T-helper 1 cell treated with Interleukin-12 subunit alpha and Interleukin-12 subunit beta and Interleukin-4 antibody, amounts not matched to agents 30 ng/mL and 1 ng/mL, for 36 hours (primary cell): ENCODE measurements around the gene KCNIP2. TPM values are rescaled to one million over a fixed set of nuclear protein-coding genes. Genes with fewer than 3 reads are reported as not detected.

Experiments used
- intact Hi-C: fragments of 100-400 bp; cut with micrococcal nuclease; formaldehyde crosslinking; loops from one replicate; pipeline ENCODE4 v1.15.1; 2024
- total RNA-seq: library from RNA; stranded (reverse); gene quantifications from 2 replicates; pipeline ENCODE4 v1.2.3, GENCODE V29; 2022

KCNIP2 gene
- total RNA-seq, 1 donor from 2014 or later: 2.8 TPM

DNA sequence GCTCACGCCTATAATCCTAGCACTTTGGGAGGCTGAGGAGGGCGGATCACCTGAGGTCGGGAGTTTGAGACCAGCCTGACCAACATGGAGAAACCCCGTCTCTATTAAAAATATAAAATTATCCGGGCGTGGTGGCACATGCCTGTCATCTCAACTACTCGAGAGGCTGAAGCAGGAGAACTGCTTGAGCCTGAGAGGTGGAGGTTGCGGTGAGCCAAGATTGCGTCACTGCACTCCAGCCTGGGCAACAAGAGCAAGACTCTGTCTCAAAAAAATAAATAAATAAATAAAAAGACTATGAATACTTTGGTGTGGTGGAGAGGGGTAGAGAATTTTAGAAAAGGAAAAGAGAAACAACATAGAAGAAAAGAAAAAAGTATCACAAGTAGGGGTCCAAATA lies 54.4 kb downstream of the KCNIP2 start:
- intact Hi-C loops: loop anchor here (10.0 kb wide), 2 partner anchors 724 to 754 kb away; partner anchors contain the start of genes KAZALD1, PDZD7 and SFXN3

DNA sequence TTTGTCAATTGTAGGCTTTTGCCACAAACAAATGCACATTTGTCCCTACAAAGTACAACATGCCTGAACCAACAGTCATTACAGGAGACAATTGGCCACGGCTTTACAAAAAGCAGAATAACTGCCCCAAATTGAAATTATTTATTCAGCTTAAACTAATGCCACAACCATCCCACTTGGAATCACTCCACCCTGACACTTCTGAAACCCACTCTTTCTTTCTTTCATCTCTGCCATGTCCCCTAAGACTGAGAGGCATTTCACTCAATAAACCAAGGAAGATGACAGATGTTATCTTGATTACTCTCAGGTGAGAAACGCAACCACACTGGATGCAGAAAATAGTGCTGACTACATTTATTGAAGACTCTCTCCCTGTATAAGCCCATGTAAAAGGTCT lies 57.8 kb downstream of the KCNIP2 start:
- intact Hi-C loops: loop anchor here (10.0 kb wide), 2 partner anchors 721 to 751 kb away; partner anchors contain the start of genes KAZALD1, PDZD7 and SFXN3

DNA sequence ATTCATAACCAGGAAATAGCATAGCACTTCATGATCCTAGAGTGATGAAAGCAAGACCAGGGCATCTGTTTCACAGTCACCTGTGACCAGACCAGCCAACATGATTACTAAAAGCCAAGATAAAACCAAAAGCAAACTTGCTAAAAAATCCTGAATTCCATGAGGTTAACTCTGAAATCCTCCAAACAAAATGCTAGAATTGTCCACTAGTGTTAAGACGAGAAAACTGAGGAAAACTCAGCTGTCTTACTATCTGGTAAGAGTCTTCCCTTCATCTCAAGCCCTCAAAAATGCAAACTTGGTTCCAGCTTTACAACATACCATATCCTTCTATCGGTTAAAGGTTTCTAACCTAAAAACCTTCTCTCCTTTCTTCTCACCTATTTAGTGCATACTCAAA lies 59.0 kb downstream of the KCNIP2 start:
- intact Hi-C loops: loop anchor here (10.0 kb wide), 2 partner anchors 720 to 750 kb away; partner anchors contain the start of genes KAZALD1, PDZD7 and SFXN3

DNA sequence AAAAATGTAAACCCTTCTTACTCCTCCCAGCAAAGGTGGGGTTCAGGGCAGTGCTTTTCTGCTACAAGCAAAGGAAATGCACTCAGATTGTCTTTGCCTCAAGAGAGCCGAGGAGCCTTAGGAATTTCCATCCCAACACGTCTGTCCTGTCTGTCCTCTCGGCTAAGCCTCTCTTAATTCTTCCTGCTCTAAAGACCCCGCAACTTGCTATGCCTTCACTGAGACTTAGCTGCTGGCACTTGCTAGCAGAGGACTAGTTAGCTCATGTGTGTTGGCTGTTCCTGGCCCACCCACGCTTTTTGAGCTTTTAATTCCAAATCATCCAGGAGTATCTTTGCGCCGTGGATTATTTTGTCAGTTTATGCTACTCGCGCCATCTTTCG lies 59.9 kb downstream of the KCNIP2 start:
- intact Hi-C loops: loop anchor here (1.0 to 10.0 kb wide), 10 partner anchors 35 to 1071 kb away; partner anchors contain the start of genes BORCS7, DPCD, HPS6 and KAZALD1

DNA sequence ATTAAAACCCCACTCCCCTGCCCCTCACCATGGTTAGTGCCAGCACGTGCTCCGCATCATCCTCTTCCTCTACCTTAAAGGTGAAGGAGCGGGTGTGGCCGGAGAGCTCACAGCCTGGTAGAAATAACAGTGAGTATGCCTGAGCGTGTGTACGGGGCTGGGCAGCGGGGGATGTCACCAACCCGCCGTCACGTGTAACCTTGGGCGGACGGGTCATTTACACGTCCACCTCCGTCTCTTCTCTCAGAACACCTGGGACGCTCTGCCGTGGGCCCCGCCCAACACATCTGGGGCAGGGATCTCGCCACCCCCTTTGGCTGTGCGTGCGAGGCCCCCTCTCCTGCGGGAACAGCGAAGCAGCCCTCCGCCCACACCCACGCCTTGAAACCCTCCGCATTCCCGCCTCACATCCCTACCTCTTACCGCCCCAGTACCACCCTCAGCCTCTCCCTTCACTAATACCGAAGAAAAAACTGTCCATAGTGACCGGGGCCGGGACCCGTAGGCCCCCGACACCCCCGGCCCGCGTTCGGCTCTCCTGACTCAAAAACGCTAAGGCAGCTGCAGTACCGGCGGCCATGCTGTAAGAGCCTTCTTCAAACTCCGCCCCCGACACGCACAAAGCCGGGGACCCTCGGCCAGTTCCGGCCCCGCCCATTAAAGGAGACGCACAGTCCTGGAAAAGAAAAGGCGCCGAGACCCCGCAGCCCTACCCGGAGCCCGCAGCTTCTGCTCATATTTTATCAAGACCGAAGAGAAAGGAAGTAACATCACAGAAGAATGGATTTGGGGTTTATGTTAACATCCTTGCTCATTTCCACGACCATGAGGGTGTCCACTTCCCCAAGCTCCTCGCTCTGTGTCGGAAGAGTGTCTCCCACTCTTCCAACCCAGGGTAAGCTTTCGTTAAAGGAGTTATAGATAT lies 60.5 kb downstream of the KCNIP2 start, which contains the start of gene NPM3:
NPM3 (minus strand) TSS at position 636 of the 925 bp plus-strand sequence; CDS start at position 580, 56 bp downstream.
- intact Hi-C loops: loop anchor here (1.0 to 10.0 kb wide), 10 partner anchors 35 to 1072 kb away; partner anchors contain the start of genes BORCS7, DPCD, HPS6 and KAZALD1

DNA sequence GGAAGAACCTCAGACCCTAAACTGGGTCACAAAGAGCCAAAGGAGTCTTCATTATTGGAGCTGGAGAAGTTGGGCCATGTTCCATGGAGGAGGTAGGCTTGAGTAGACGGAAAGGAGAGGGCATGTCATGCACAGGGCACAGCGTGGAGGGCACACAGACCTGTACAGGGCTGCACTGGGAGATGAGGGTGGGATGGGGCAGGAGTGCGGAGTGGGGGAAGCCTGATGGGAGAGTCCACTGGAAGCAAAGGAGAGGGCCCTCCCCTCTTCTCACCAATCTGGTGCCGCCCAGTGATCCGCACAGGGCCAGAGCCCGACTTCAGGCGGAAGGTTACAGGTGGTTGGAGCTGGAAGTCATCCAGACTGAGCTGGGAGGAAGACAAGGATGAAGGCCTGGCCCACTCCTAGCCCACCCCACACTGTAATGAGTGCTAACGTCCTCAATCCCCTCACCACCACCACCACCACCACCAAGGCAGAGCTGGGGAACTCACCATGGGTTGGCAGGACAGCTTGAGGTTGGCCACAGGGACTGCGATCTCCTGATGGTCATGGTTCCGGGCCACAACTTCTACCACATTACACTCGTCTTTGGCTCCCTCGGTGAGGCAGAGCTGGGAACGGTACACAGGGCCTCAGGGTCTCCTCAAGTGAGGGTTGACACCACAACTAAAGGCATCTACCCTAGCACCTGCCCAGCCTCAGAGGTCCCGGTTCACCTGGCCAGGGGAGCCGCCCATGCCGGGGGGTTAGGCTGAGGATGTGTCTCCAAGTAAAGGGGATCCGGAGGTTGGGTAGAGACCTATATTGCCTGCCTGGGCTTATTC lies 61.4 kb downstream of the KCNIP2 start:
- intact Hi-C loops: loop anchor here (1.0 to 10.0 kb wide), 10 partner anchors 180 to 1073 kb away; partner anchors contain the start of genes BORCS7, HPS6, KAZALD1 and PDZD7

DNA sequence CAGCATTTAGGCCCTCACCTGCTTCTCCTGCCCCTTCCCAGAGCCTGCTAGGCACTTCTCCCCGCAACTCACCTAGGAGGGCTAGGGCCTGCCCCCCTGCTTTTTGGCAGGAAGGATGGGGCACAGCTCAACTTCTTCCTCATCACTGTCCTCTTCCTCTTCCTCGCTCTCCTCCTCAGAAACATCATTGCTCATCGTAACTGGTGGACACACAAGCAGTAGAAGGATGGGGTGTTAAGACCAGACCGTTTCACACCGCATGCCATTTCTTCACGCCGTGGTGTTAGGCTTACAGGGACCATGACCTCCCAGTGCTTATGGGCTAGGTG lies 62.0 kb downstream of the KCNIP2 start:
- intact Hi-C loops: loop anchor here (1.0 to 10.0 kb wide), 6 partner anchors 179 to 747 kb away; partner anchors contain the start of genes KAZALD1, PDZD7 and SFXN3

DNA sequence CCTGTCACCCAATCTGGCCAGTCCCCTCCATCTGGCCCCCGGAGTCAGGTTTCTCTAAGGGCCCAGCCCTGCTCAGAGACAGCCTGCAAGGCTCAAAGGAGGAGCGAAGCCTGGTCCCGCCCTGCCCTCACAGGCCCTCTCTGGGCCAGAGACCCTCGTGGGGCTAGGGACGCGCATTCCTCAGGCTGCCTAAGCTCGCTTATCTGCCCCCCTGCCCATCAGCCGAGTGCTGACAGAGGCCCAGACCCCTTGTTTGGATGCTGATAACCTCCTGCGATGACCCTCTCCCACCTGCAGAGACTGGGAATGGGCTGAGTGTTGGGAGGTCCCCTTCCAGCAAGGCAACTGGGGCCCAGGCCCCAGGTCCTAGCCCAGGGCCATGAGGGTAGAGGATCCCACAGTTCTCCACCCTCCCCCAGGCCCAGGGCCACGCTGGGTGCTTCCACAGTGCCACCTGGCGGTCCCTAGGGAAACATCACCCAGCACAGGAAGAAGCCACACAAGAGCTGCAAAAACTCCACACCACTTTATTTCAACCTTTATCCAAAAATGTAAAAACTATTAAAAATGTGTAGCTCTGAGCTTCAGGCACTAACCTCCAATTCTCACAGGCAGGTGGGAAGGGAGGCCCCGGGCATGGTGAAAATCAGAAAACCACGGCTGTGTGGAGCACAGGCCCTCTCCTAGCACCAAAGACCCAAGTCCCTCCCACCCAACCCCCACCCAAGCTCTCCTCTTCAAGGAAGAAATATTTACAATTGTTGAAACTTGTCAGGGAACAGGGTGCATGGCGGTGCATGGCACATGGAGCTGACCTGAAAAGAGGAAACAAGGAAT lies 62.6 kb downstream of the KCNIP2 start:
- intact Hi-C loops: loop anchor here (1.0 to 10.0 kb wide), 8 partner anchors 179 to 746 kb away; partner anchors contain the start of genes KAZALD1, PDZD7 and SFXN3

DNA sequence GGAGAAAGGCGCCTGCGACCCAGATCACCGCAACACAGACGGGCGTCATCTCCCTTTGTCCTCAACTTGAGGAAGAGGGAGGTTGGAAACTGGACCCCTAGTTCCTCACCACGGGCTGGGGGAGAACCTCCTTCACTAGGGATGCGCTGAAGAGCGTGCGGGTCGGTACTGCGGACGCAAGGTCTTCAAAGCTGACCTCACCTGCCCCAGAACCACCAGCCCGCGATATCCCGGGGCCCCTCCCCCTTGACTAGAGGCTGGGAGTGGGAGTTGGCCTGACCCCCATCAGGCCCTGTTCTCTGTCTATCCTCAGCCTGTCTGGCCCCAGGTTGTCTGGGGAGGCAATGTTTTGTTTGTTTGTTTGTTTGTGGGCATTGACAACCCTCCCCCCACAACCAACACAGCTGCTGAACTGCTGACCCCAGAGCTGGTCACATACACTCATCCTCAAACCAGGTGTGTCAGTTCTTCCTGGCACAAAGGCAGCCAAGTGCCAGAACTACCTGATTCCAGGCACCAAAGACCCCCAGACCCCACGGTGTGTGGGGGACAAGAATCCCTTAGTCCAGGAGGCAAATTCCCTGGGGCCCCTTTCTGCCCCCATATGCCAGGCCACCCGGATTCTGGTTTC lies 63.3 kb downstream of the KCNIP2 start:
- intact Hi-C loops: loop anchor here (1.0 to 10.0 kb wide), 6 partner anchors 230 to 746 kb away; partner anchors contain the start of genes KAZALD1, PDZD7 and SFXN3

DNA sequence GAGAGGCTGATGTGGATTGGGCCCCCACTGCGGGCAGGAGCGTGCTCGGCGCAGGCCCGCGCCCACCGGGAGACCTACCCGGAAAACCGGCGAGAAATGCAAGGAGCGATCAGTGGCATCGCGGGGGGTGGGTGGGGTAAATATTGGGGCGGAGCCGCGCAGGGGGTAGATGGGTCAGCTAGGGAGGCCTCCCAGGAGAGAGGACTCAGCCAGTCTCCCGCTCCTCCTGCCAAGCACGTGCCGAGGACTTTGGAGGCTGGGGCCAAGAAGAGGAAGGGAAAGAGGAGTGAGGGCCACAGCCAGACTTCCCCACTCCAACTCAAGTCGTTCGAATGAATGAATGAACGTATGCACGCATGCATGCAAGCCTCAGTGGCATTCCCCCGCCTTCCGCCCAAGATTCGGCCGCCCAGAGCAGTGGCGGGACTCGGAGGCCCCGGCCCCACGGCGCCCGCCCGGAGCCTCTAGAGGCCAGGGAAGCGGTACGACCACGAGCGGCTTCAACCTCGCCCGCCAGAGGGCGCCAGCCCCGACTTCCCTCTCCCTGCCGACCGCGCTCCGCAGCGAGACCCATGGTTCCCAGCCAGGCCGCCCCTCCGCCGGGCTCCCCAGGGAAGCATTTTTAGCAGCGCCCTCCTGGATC lies 63.9 kb downstream of the KCNIP2 start:
- intact Hi-C loops: loop anchor here (1.0 to 10.0 kb wide), 6 partner anchors 231 to 745 kb away; partner anchors contain the start of genes KAZALD1, PDZD7 and SFXN3

DNA sequence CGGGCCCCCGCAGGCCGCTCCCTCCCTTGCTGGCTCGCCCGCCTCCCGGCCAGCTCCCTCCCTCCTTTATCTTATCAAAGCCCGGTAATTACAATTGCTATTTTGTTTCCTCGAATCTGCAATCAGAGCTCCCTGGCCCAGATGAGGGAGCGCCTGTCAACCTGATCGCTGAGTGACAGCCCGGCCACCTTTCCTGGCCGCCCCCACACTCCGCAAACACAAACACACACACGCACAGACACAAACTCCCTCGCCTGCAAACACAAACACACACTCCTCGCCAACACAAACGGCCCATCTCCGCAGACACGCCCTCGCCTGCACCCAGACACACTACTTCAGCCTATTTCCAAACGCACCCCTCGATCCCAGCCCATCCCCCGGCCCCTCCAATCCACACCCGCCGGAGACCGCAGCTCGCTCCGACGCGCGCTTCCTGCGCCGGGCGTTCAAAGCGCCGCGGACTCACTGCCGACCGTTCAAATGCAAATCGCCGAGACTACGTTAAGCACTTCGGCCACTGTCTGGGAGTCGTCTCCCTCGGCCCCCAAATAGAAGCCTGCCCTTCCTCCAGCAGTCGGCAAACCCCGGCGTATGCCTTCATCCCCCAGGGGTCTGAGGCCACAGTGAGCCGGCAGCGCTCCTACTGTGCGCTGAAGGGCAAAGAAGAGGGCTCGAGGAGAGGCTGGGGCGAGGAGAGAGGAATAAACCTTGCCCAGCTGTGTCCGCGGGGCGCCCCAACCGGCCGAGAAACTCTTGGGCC lies 64.6 kb downstream of the KCNIP2 start:
- intact Hi-C loops: no loop called here

DNA sequence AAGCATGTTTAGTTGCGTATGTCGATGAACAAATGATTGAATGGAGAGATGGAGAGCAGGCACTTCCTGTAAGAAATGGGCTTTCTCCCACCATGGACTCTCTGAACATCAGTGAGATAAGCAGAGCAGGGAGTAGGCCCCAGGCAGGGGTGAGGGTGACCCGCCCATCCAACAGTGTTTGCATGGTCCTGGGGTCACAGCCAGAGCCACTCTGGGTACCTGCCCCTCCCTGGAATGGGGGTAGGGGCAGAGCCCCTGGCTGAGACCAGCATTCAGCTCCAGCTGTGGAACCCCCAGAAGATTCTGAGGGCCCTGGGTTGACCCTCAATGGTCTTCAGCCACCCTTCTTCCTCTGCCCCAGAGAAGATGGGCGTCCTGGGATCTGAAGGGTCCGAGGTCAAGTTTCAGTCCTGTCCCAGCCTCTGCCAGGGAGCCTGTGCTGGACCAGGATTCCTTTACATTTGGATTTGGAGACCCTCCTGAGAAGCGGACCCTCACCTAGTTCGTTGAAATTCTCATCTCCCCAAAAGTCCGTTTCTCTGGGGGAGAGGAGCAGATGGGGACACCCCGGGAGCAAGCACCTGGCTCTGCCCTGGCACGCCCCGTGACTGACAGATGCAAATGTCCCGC lies 65.3 kb downstream of the KCNIP2 start:
- intact Hi-C loops: no loop called here

DNA sequence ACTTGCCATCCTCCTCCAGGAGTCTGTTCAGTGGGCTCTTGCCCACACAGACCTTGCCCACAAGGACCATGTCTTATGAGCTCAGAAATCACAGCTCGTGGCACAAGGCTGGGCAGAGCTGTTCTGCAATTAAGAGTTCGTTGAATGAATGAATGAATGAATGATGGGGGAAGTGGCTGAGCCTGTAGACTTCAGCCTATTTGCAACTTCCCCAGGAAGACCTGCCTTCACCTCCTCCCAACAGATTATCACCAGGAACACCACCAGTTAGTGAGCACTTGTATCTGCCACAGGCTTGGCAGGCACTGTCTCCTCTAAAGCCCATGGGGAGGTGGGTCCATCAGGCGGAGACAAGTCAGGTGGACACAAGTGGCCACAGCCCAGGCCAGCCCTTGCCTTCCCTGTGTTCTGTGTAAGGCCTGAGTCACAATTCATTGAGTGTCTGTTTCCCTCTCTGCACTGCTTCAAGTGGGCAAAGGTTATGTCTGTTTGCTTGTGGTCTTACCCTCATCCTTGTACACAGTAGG lies 65.9 kb downstream of the KCNIP2 start:
- intact Hi-C loops: no loop called here

DNA sequence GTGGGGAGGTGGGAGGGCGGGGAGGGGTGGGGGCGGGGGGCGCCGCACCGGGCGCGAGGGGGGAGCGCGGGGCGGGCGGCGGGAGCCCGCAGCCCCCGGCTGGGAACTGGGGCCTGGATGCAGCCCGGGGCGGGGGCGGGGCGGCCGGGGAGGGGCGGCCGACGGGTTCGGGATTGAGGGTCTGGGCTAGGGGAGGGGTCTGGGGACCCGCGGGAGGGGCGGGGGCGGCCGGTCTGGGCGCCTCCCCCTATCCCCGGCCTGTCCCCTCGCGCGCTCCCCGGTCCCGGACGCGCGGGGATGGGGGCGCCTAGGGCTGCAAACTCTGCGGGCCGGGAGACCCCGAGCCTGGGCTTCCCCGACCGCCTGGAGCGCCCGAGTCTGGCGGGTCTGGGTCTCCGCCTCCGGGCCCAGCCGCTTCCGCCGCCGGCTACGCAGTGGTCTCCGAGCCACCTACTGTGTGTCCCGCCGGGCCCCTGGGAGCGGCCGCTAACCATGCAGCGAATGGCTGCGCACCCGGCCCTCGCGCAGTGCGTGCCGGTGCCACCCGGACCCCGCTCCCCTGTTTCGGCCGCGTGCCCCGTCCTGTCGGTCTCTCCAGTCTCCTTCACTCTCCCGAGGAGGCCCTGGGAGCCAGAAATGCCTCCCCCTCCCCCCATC lies 67.3 kb downstream of the KCNIP2 start:
- intact Hi-C loops: no loop called here
